Endothelial cell of umbilical vein (primary cell): ENCODE measurements around the gene PRCC.

Experiments
- EZH2 ChIP-seq: IDR thresholded peaks from 2 replicates; pipeline ENCODE4 v1.6.1; 2012; ENCODE audit warnings: borderline replicate concordance, low read depth, mild to moderate bottlenecking, moderate library complexity, low read length, inconsistent platforms; ENCODE audit not compliant: severe bottlenecking
- POLR2A ChIP-seq: IDR thresholded peaks from 2 replicates; pipeline ENCODE4 v1.6.1; 2012; ENCODE audit warnings: low read depth, mild to moderate bottlenecking, control low read depth, low read length
- POLR2AphosphoS5 ChIP-seq: IDR thresholded peaks from 2 replicates; pipeline ENCODE4 v1.6.1; 2012; ENCODE audit warnings: low read depth, mild to moderate bottlenecking, control low read depth, low read length, moderate library complexity; ENCODE audit not compliant: insufficient read depth
- TF ChIP-seq, protein P1 (sequence below), 2 donors: IDR thresholded peaks; 1 replicate in 1 of 2; 2 replicates in 1 of 2; pipeline ENCODE4 v1.5.1; 2011; ENCODE audit warnings: low read length in 2 of 2, mild to moderate bottlenecking in 2 of 2, moderate library complexity in 2 of 2, control low read depth in 1 of 2, inconsistent platforms in 1 of 2, low read depth in 1 of 2; ENCODE audit not compliant: insufficient read depth in 1 of 2; ENCODE audit errors: extremely low read depth in 1 of 2
- TF ChIP-seq, protein P2 (sequence below): IDR thresholded peaks from 2 replicates; pipeline ENCODE4 v1.6.1; 2011; ENCODE audit not compliant: insufficient read depth, insufficient read length

DNA sequence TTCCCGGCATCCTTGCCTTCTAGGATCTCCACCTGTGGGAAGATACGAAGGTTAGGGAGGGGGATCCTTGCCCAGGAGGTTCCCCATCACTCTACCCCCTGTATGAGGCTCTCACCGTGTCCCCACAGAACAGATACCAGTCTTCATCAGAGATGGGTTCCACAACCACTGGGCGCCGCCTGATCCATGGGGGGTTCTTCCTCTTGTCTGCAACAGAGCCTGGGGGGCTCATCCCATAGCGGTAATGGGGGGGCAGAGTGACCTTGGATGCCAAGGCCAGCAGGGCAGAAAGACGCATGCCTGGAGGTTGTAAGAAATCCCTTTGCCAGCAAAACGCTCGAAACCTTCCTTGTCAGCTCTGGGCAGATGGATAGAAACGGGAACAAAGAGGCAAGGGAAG lies 28.9 kb upstream of the PRCC start:
- TF ChIP-seq, protein P1, sequence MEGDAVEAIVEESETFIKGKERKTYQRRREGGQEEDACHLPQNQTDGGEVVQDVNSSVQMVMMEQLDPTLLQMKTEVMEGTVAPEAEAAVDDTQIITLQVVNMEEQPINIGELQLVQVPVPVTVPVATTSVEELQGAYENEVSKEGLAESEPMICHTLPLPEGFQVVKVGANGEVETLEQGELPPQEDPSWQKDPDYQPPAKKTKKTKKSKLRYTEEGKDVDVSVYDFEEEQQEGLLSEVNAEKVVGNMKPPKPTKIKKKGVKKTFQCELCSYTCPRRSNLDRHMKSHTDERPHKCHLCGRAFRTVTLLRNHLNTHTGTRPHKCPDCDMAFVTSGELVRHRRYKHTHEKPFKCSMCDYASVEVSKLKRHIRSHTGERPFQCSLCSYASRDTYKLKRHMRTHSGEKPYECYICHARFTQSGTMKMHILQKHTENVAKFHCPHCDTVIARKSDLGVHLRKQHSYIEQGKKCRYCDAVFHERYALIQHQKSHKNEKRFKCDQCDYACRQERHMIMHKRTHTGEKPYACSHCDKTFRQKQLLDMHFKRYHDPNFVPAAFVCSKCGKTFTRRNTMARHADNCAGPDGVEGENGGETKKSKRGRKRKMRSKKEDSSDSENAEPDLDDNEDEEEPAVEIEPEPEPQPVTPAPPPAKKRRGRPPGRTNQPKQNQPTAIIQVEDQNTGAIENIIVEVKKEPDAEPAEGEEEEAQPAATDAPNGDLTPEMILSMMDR (IDR thresholded peaks at IDR 0.05; ENCODE audit: extremely low read depth in 1 of 2, insufficient read depth in 1 of 2, low read depth in 1 of 2, low read length in 2 of 2), result no peak
- TF ChIP-seq POLR2A, result no peak
- TF ChIP-seq, protein P2, sequence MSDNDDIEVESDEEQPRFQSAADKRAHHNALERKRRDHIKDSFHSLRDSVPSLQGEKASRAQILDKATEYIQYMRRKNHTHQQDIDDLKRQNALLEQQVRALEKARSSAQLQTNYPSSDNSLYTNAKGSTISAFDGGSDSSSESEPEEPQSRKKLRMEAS, result no peak
- no peak for TF ChIP-seq POLR2AphosphoS5
- TF ChIP-seq EZH2, result no peak
